Measurements from ENCODE around the gene FHDC1. TPM values are rescaled to one million over a fixed set of nuclear protein-coding genes. Genes with fewer than 3 reads are reported as not detected.
A peak's percentile ranks its signal among the peaks of the same experiment; 100 is the strongest.

FHDC1 gene
- total RNA-seq, 1 donor from 2014 or later, result 22.3 TPM

DNA sequence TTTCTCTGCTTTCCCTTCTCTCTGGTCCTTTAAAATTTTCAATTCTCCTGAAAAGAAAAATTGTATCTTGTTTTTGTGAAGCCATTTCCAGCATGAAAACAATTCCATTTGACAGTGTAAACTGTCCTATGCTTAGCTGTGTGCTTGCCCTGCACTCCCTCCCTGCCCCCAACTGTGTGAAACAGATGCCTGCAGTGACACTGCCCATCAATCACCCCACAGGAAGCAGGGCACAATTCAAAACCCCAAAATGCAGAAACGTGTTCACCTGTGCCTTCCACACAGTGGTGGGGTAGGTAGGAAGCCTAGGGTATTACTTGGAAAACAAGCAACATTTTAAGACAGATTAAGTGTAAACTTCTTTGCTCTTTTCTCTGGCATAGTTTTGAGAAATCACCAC is 6.2 kb upstream of the FHDC1 start:
- H3K4me1 Mint-ChIP-seq (ENCODE audit: unreplicated experiment), result peaks cover 3% of the 10 kb centered on the region
- H3K27ac Mint-ChIP-seq (ENCODE audit: unreplicated experiment), result no peak overlapping the region
- no peaks in the 10 kb centered on the region for H3K27me3 Mint-ChIP-seq (ENCODE audit: unreplicated experiment)
- no peak for TF ChIP-seq CTCF (IDR thresholded peaks at IDR 0.05)
- H3K36me3 Mint-ChIP-seq (ENCODE audit: unreplicated experiment), result no peaks in the 10 kb centered on the region
- no peak overlapping the region for H3K4me3 Mint-ChIP-seq (ENCODE audit: unreplicated experiment)
- no peaks in the 10 kb centered on the region for H3K9me3 Mint-ChIP-seq (ENCODE audit: unreplicated experiment)
- DNase-seq (ENCODE audit: extremely low spot score, unreplicated experiment), result no peak

DNA sequence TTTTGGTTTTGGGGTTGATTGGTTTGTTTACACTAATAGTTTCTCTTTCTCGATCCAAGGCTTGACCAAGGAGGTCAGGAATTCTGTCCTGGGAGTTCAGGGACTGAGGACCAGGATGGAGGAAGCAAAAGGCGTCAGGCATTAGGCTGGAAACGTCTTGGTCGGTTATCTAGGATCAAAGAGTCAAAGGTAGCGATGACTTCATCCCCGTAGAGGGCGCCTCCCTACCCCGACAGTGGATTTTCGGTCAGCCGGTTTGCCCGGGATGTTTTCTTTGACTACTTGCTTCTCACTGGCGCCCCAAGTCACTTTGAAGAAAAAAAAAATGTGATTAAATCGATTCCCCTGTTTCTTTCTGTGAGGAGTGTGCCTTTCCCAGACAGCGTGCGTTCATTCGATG is 980 bp upstream of the FHDC1 start:
- Mint-ChIP-seq H3K27ac (ENCODE audit: unreplicated experiment) (no peak overlapping the region), H3K9me3 (ENCODE audit: unreplicated experiment) (no peaks in the 10 kb centered on the region), H3K4me3 (ENCODE audit: unreplicated experiment) (peak overlapping the region; percentile 77), H3K4me1 (ENCODE audit: unreplicated experiment) (peaks cover 28% of the 10 kb centered on the region), H3K27me3 (ENCODE audit: unreplicated experiment) (no peaks in the 10 kb centered on the region), H3K36me3 (ENCODE audit: unreplicated experiment) (peaks cover 2% of the 10 kb centered on the region)
- TF ChIP-seq CTCF (IDR thresholded peaks at IDR 0.05), result no peak
- DNase-seq (ENCODE audit: extremely low spot score, unreplicated experiment), result no peak

DNA sequence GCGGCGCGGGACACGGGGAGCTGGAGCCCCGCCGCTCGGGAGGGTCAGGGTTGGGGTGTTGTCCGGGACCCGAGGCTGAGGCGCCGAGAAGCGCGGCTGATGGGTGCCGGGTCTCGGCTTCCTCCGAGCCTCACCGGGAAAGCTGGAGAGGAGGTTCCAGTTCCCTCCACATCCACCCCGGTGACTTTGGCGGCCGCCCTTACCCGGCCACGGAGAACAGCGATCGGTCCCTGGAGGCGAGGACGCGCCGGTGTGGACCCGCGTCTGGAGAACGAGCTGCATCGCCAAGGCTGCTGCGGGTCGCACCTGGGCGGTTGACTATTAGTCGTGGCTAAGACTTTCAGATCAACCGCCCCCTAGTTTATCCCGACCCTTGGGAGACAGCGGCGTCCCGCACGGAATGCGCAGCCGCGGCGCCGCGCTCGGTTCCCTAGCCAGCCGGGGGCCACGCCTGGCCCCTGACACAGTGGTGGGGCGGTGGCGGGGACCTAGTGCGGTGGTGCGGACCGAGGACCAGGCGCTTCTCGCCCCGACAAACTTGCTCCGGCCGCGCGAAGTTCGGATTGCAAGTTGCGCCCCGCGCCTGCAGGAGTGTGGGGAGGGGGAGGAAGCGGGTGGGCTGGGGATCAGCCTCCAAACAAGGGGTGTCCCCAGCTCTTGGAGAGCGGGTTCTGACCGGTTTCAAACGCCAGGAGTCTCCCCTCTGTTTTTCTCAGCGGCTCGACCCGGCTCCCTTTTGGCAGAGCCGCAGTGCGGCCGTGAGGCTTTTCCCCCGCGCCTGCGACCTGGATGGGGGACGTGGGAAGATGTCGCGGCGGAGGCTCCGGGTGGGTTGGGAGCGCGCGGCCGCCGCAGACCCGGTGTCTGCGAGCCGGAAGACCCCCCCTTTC is 568 bp downstream of the FHDC1 start:
- H3K27ac Mint-ChIP-seq (ENCODE audit: unreplicated experiment), result no peak overlapping the region
- H3K27me3 Mint-ChIP-seq (ENCODE audit: unreplicated experiment), result no peaks in the 10 kb centered on the region
- no peak for TF ChIP-seq CTCF (IDR thresholded peaks at IDR 0.05)
- DNase-seq (ENCODE audit: extremely low spot score, unreplicated experiment), result no peak
- H3K4me3 Mint-ChIP-seq (ENCODE audit: unreplicated experiment), result peak overlapping the region; percentile 77
- H3K4me1 Mint-ChIP-seq (ENCODE audit: unreplicated experiment), result peaks cover 34% of the 10 kb centered on the region
- peaks cover 2% of the 10 kb centered on the region for H3K36me3 Mint-ChIP-seq (ENCODE audit: unreplicated experiment)
- no peaks in the 10 kb centered on the region for H3K9me3 Mint-ChIP-seq (ENCODE audit: unreplicated experiment)

- Mint-ChIP-seq H3K27ac (ENCODE audit: unreplicated experiment) (peak overlapping the region; percentile 93), H3K4me1 (ENCODE audit: unreplicated experiment) (peaks cover 34% of the 10 kb centered on the region), H3K27me3 (ENCODE audit: unreplicated experiment) (no peaks in the 10 kb centered on the region), H3K4me3 (ENCODE audit: unreplicated experiment) (peak overlapping the region; percentile 86), H3K9me3 (ENCODE audit: unreplicated experiment) (no peaks in the 10 kb centered on the region), H3K36me3 (ENCODE audit: unreplicated experiment) (peaks cover 2% of the 10 kb centered on the region)
- DNase-seq (ENCODE audit: extremely low spot score, unreplicated experiment), result no peak
- no peak for TF ChIP-seq CTCF (IDR thresholded peaks at IDR 0.05)
Observed at GRCh38 chr4:152937336-152938236, 1.5 kb downstream of the FHDC1 start.

Measured in osteocyte (in vitro differentiated cells).